Neural cell (in vitro differentiated cells): ENCODE measurements around the gene RPS2.

Experiments
- CTCF ChIP-seq: fragments of 450-650 bp; IDR thresholded peaks from 2 replicates; pipeline ENCODE4 v1.5.1; 2014; ENCODE audit warnings: antibody characterized with exemption, mild to moderate bottlenecking, moderate library complexity; ENCODE audit not compliant: poor library complexity, severe bottlenecking
- EP300 ChIP-seq: fragments of 450-650 bp; conservative IDR thresholded peaks from 2 replicates; pipeline ENCODE4 v1.6.1; 2014; ENCODE audit warnings: antibody characterized with exemption, mild to moderate bottlenecking, moderate library complexity; ENCODE audit not compliant: poor library complexity, severe bottlenecking
- EZH2 ChIP-seq: fragments of 200-600, 300-800 bp; shearing (Covaris generic), sonication (generic); IDR thresholded peaks from 2 replicates; pipeline ENCODE4 v1.6.1; 2014; ENCODE audit warnings: antibody characterized with exemption, low read length, borderline replicate concordance, mild to moderate bottlenecking; ENCODE audit not compliant: insufficient read depth, poor library complexity, severe bottlenecking
- MXI1 ChIP-seq: fragments of 450-650 bp; conservative IDR thresholded peaks from 2 replicates; pipeline ENCODE4 v1.6.1; 2014; ENCODE audit warnings: antibody characterized with exemption, mild to moderate bottlenecking; ENCODE audit not compliant: poor library complexity, severe bottlenecking
- POLR2AphosphoS5 ChIP-seq: IDR thresholded peaks from 2 replicates; pipeline ENCODE4 v1.6.1; 2012
- TAF1 ChIP-seq: IDR thresholded peaks from 2 replicates; pipeline ENCODE4 v1.6.1; 2012; ENCODE audit warnings: low read depth
- TF ChIP-seq, protein P1 (sequence below): IDR thresholded peaks from 2 replicates; pipeline ENCODE4 v1.6.1; 2012; ENCODE audit warnings: borderline replicate concordance

DNA sequence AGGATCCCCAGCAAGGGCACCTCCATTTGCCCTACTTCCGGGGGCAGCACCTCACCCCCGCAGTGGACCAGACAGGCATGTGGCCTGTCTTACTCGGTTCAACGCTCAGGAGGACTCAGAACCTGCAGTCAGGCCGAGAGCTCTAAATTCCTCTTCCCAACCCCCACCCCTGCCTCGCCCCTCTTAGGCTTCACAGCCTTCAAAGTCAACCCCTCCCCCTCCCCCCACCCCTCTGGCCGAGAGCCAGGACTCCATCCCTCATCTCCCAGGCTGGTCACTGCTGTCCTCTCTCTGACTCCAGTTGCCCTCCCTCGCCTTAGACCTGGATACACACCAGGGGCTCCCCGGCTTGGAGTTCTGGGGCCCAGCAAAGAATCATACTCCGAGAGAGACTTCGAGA, 38.4 kb downstream of the RPS2 start:
- TF ChIP-seq, protein P1, sequence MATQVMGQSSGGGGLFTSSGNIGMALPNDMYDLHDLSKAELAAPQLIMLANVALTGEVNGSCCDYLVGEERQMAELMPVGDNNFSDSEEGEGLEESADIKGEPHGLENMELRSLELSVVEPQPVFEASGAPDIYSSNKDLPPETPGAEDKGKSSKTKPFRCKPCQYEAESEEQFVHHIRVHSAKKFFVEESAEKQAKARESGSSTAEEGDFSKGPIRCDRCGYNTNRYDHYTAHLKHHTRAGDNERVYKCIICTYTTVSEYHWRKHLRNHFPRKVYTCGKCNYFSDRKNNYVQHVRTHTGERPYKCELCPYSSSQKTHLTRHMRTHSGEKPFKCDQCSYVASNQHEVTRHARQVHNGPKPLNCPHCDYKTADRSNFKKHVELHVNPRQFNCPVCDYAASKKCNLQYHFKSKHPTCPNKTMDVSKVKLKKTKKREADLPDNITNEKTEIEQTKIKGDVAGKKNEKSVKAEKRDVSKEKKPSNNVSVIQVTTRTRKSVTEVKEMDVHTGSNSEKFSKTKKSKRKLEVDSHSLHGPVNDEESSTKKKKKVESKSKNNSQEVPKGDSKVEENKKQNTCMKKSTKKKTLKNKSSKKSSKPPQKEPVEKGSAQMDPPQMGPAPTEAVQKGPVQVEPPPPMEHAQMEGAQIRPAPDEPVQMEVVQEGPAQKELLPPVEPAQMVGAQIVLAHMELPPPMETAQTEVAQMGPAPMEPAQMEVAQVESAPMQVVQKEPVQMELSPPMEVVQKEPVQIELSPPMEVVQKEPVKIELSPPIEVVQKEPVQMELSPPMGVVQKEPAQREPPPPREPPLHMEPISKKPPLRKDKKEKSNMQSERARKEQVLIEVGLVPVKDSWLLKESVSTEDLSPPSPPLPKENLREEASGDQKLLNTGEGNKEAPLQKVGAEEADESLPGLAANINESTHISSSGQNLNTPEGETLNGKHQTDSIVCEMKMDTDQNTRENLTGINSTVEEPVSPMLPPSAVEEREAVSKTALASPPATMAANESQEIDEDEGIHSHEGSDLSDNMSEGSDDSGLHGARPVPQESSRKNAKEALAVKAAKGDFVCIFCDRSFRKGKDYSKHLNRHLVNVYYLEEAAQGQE = no peak
- TF ChIP-seq CTCF = no peak
- TF ChIP-seq EZH2 = no peak
- no peak for TF ChIP-seq EP300
- TF ChIP-seq MXI1 = no peak
- TF ChIP-seq TAF1 = no peak
- no peak for TF ChIP-seq POLR2AphosphoS5
